T-cell (primary cell): ENCODE measurements around the gene POMGNT1. TPM values are rescaled to one million over a fixed set of nuclear protein-coding genes. Genes with fewer than 3 reads are reported as not detected.
A peak's percentile ranks its signal among the peaks of the same experiment; 100 is the strongest.

Experiments used
- ATAC-seq, 4 experiments: fragments of 200-7000 bp in 3 of 4; fragments of 150-1000 bp in 1 of 4; cut with Tn5 transposase; replicated peaks in 1 of 4; 1 replicate in 3 of 4; 2 replicates in 1 of 4; pipeline ENCODE4 v1.10.0; 2021; ENCODE audit warnings: moderate library complexity in 3 of 4, mild to moderate bottlenecking in 2 of 4, moderate number of reproducible peaks in 1 of 4
- CTCF ChIA-PET, 2 donors: fragments of 300-600 bp; sonication (Branson Sonifier 250); formaldehyde crosslinking; loops; one replicate each; lab custom pipeline; 2022; ENCODE audit warnings: antibody characterized with exemption in 2 of 2; lab: Charles Lee
- POLR2A ChIA-PET, 2 donors: fragments of 300-600 bp; sonication (Branson Sonifier 250); formaldehyde crosslinking; loops; one replicate each; lab custom pipeline; 2022; ENCODE audit warnings: antibody characterized with exemption in 2 of 2; lab: Charles Lee
- DNase-seq, 35 experiments: peaks; one replicate each; pipeline versions ENCODE4 v3.0.0 to v3.0.0-alpha.2; 2013 to 2023
- H3K27ac ChIP-seq: one replicate; pipeline ENCODE4 v1.5.1; 2013; ENCODE audit warnings: low read length
- H3K27me3 ChIP-seq, 2 experiments: replicated peaks in 1 of 2; 1 replicate in 1 of 2; 2 replicates in 1 of 2; pipeline versions ENCODE4 v1.6.1 to v1.7.0; 2013; ENCODE audit warnings: low read length in 1 of 2, mixed read lengths in 1 of 2; ENCODE audit not compliant: control insufficient read depth in 2 of 2, insufficient read depth in 2 of 2; ENCODE audit errors: extremely low read depth in 1 of 2
- H3K36me3 ChIP-seq, 2 donors: 1 replicate in 1 of 2; 2 replicates in 1 of 2; pipeline versions ENCODE4 v1.6.1 to v1.7.0; 2013; ENCODE audit warnings: low read length in 1 of 2; ENCODE audit not compliant: control insufficient read depth in 2 of 2, insufficient read depth in 1 of 2; ENCODE audit errors: extremely low read depth in 1 of 2
- H3K4me1 ChIP-seq, 2 experiments: 1 replicate in 1 of 2; 2 replicates in 1 of 2; pipeline versions ENCODE4 v1.6.1 to v1.7.0; 2013; ENCODE audit warnings: low read length in 2 of 2, mixed read lengths in 1 of 2; ENCODE audit not compliant: insufficient read depth in 2 of 2, control insufficient read depth in 1 of 2; ENCODE audit errors: extremely low read depth in 1 of 2
- H3K4me3 ChIP-seq, 2 donors: 1 replicate in 1 of 2; 2 replicates in 1 of 2; pipeline versions ENCODE4 v1.5.1 to v1.7.0; 2013; ENCODE audit warnings: mild to moderate bottlenecking in 2 of 2, low read length in 1 of 2, moderate library complexity in 1 of 2; ENCODE audit not compliant: control insufficient read depth in 1 of 2; ENCODE audit errors: extremely low read depth in 1 of 2
- H3K9me3 ChIP-seq: 2 replicates; pipeline ENCODE4 v1.7.0; 2013
- H3K27ac Mint-ChIP-seq, 2 donors: one replicate each; pipeline ENCODE4 v1.8.0; 2020 to 2021; ENCODE audit warnings: mild to moderate bottlenecking in 2 of 2, mixed read lengths in 2 of 2
- H3K27me3 Mint-ChIP-seq, 2 donors: one replicate each; pipeline ENCODE4 v1.8.0; 2021 to 2022; ENCODE audit warnings: mixed read lengths in 2 of 2
- H3K36me3 Mint-ChIP-seq: one replicate; pipeline ENCODE4 v1.8.0; 2021; ENCODE audit warnings: mixed read lengths
- H3K4me1 Mint-ChIP-seq, 3 donors: one replicate each; pipeline ENCODE4 v1.8.0; 2020 to 2022; ENCODE audit warnings: mixed read lengths in 3 of 3, mild to moderate bottlenecking in 1 of 3
- H3K4me3 Mint-ChIP-seq, 3 donors: one replicate each; pipeline ENCODE4 v1.8.0; 2020 to 2022; ENCODE audit warnings: mild to moderate bottlenecking in 3 of 3, mixed read lengths in 3 of 3, moderate library complexity in 3 of 3
- H3K9me3 Mint-ChIP-seq, 3 donors: one replicate each; pipeline ENCODE4 v1.8.0; 2020 to 2022; ENCODE audit warnings: mixed read lengths in 3 of 3
- WGBS: methylation state at CpG from one replicate; pipeline ENCODE4 v1.1.5; 2013; ENCODE audit warnings: missing lambda C conversion rate; ENCODE audit not compliant: insufficient coverage; 5-methylcytosine and 5-hydroxymethylcytosine counted together
- total RNA-seq, 35 experiments: library from RNA in 6 of 35; stranded (reverse) in 6 of 35; fragments of 120-200 nt in 1 of 35; gene quantifications; one replicate each; pipeline versions ENCODE4 v1.2.1 to v1.2.4 and lab custom pipeline; 2013 to 2026

Gene POMGNT1
- total RNA-seq, 5 donors from 2014 or later (not counting 1 experiment from before 2014, with no cell fraction given): 38.0 to 49.6 (median 42.2) TPM

DNA sequence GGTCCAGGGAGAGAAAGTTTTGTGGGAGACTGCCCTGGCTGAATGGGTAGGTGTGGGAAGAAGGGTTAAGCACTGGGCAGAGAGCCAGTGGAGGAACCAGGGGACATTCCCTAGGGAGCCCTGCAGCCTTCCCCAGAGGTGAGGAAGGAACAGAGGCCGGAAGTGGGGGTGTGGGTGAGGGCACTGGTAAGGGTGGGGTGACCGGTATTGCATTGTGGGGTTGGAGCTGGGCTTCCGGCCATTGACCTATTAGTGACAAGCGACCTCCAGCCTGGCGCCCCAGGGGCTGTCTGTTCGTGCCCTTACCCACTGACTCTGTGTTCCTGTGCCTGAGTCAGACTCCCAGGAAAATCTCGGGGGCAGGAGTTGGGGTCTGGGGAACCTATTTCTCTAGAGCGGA, 26.9 kb downstream of the POMGNT1 start:
- no peaks in the 10 kb centered on the region for H3K9me3 Mint-ChIP-seq
- peaks cover 3 to 14% of the 10 kb centered on the region in 2 experiments for H3K4me1 ChIP-seq
- WGBS: 80% methylated on average over 7 of the region's 8 CpGs
- H3K4me3 Mint-ChIP-seq: no peak overlapping the region
- ChIA-PET POLR2A (no interaction called here), CTCF (no interaction called here)
- no peak overlapping the region for H3K4me3 ChIP-seq
- H3K27me3 ChIP-seq: peaks cover 0 to 29% of the 10 kb centered on the region in 2 experiments
- H3K4me1 Mint-ChIP-seq: peaks cover 13 to 15% (median 14%) of the 10 kb centered on the region in 3 donors
- no peak overlapping the region for H3K27ac Mint-ChIP-seq
- DNase-seq (no peak), ATAC-seq (no peak)
- no peak overlapping the region for H3K27ac ChIP-seq
- H3K36me3 ChIP-seq: no peaks in the 10 kb centered on the region
- H3K36me3 Mint-ChIP-seq: no peaks in the 10 kb centered on the region
- peaks cover 4 to 8% of the 10 kb centered on the region in 2 donors for H3K27me3 Mint-ChIP-seq
- H3K9me3 ChIP-seq: no peaks in the 10 kb centered on the region

DNA sequence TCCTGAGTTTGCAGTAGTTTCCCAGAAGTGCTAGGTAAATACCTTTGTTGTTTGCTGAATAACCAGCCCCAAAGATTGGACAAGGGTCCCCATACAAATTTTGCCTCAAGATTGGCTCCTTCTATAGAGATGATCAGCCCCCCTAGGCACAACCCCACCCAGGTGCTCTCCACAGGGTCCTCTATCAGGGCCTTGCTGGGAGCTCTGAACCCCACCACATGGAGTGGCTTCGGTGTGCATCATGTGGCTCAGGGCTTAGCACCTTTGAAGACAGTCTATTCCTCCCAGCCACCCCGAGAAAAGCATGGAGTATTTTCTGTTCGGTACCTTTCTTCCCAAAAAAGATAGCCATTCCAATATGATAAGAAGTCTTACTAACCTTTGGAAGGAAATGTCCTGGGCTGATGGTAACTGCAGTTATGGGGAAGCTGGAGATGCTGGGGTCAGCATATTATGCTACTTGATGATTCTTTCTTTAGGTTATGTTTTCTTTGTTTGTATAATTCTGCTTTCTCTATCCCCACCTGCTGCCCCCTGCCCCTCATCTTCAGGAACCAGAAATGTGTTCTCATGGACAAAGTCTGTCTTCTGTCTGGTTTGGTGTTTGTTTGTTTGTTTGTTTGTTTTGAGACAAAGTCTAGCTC, 28.3 kb downstream of the POMGNT1 start:
- no peak overlapping the region for H3K4me3 Mint-ChIP-seq
- Histone ChIP-seq H3K4me3 (no peak overlapping the region), H3K9me3 (no peaks in the 10 kb centered on the region), H3K4me1 (peaks cover 3 to 19% of the 10 kb centered on the region in 2 experiments), H3K36me3 (no peaks in the 10 kb centered on the region), H3K27me3 (peaks cover 0 to 33% of the 10 kb centered on the region in 2 experiments), H3K27ac (no peak overlapping the region)
- ChIA-PET CTCF (interaction anchor here in 1 of 2 donors (0.5 kb wide), 1 partner anchor 116 kb away, joined by 4 read pairs; no protein-coding TSS in a partner anchor), POLR2A (no interaction called here)
- no peaks in the 10 kb centered on the region for H3K9me3 Mint-ChIP-seq
- DNase-seq (no peak), ATAC-seq (no peak)
- H3K27me3 Mint-ChIP-seq: peaks cover 4 to 8% of the 10 kb centered on the region in 2 donors
- no peak overlapping the region for H3K27ac Mint-ChIP-seq
- WGBS: no CpG with 5 or more reads among the region's 3 CpGs
- H3K36me3 Mint-ChIP-seq: no peaks in the 10 kb centered on the region
- H3K4me1 Mint-ChIP-seq: peaks cover 17 to 18% (median 17%) of the 10 kb centered on the region in 3 donors

DNA sequence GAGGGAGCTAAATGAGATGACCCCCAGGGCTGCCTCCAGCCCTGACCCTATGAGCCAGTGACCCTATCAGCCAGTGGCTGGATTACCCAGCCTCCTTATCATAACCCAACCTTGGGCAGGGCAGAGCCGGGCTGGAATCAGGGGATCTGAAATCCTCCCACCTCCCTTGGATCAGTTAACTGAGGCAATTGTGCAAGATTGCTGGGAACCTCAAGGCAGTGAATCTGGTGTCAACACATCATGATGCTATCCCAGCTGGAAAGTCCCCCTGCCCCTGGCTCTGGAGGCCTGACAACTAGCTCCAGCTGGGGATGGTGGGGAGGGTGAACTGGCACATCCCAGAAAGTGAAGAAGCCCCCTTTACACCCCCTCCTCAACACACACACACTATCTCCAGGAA, 29.8 kb downstream of the POMGNT1 start:
- ATAC-seq (no peak), DNase-seq (no peak)
- H3K9me3 Mint-ChIP-seq: no peaks in the 10 kb centered on the region
- H3K27me3 Mint-ChIP-seq: peaks cover 4 to 8% of the 10 kb centered on the region in 2 donors
- Histone ChIP-seq H3K4me3 (no peak overlapping the region), H3K4me1 (peaks cover 3 to 19% of the 10 kb centered on the region in 2 experiments), H3K36me3 (no peaks in the 10 kb centered on the region), H3K9me3 (no peaks in the 10 kb centered on the region), H3K27ac (no peak overlapping the region), H3K27me3 (peaks cover 0 to 33% of the 10 kb centered on the region in 2 experiments)
- no CpG with 5 or more reads among the region's 1 CpG for WGBS
- CTCF ChIA-PET: no interaction called here
- no peaks in the 10 kb centered on the region for H3K36me3 Mint-ChIP-seq
- H3K4me3 Mint-ChIP-seq: peak overlapping the region in 1 of 3 donors; percentile 82
- H3K27ac Mint-ChIP-seq: no peak overlapping the region
- POLR2A ChIA-PET: no interaction called here
- peaks cover 17 to 18% (median 17%) of the 10 kb centered on the region in 3 donors for H3K4me1 Mint-ChIP-seq

DNA sequence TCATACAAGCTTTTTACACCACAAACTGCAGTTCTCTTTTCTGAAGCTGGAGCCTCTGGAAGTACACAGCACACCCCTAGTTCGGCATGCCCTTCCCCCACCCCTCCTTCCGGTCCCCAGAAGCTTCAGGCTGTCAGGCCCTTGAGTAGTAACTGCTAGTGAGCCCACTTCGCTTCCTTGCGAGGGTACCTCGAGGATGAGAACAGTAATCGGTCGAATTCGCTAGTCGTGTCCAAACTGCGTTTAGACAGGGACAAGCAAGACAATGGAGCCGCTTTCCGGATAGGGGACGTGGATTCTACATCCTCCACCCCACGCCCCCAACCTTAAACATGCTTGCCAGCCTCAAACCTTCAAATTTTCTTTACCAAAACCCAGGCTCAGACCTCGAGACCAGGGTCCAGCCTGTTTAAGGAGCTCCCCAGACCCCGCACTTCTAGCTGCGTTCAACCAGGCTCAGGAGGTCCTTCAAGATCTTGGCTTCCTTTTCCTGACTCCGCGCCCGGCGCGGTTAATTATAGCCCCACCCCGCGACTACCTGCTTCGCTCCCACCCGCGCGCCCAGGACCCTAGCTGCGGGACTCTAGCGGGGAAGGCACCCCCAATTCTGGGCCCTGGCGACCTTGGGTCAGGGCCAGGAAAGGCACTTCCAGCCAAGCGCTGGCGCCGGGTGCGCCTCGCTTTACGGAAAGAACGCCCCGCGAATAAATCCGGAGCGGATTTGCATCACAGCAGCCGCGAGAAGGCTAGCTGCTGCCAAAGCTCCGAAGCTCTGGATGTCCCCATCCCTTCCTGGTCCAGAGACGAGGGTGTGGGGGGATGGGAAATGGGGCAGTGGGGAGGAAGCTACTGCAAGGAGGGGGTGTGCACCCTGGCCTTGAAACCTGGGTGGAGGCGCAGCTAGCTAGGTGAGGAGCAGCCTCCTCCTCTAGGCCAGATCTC, 31.4 kb downstream of the POMGNT1 start:
- Histone ChIP-seq H3K27me3 (peaks cover 0 to 27% of the 10 kb centered on the region in 2 experiments), H3K4me3 (peak overlapping the region; percentile 55 to 65), H3K27ac (peak overlapping the region; percentile 77), H3K4me1 (peaks cover 3 to 19% of the 10 kb centered on the region in 2 experiments), H3K9me3 (no peaks in the 10 kb centered on the region), H3K36me3 (no peaks in the 10 kb centered on the region)
- H3K27ac Mint-ChIP-seq: peak overlapping the region; percentile 93 to 97
- no peaks in the 10 kb centered on the region for H3K36me3 Mint-ChIP-seq
- peaks cover 17 to 18% (median 17%) of the 10 kb centered on the region in 3 donors for H3K4me1 Mint-ChIP-seq
- H3K4me3 Mint-ChIP-seq: peak overlapping the region; percentile 82 to 86 (median 84)
- whole genome bisulfite sequencing: 4% methylated on average over 45 of the region's 47 CpGs
- H3K9me3 Mint-ChIP-seq: no peaks in the 10 kb centered on the region
- peak; percentile 75 to 83 (median 80) for ATAC-seq
- ChIA-PET CTCF (interaction anchor here (0.5 to 0.6 kb wide), 4 partner anchors 23 to 86 kb away, joined by 3 to 7 read pairs (median 4); partner anchors contain the start of gene RAD54L (in 1 of the 2)), POLR2A (interaction anchor here in 1 of 2 donors (0.7 kb wide), 1 partner anchor 132 kb away, joined by 3 read pairs; no protein-coding TSS in a partner anchor)
- H3K27me3 Mint-ChIP-seq: peaks cover 0 to 8% of the 10 kb centered on the region in 2 donors
- DNase-seq: peak; percentile 25 to 69 (median 50)

- no peak overlapping the region for H3K27ac ChIP-seq
- no peaks in the 10 kb centered on the region for H3K36me3 Mint-ChIP-seq
- H3K4me3 Mint-ChIP-seq: no peak overlapping the region
- no peaks in the 10 kb centered on the region for H3K27me3 Mint-ChIP-seq
- no peaks in the 10 kb centered on the region for H3K4me1 ChIP-seq
- no peak overlapping the region for H3K27ac Mint-ChIP-seq
- H3K36me3 ChIP-seq: no peaks in the 10 kb centered on the region
- no peaks in the 10 kb centered on the region for H3K9me3 ChIP-seq
- WGBS: no CpG with 5 or more reads among the region's 1 CpG
- ATAC-seq (no peak), DNase-seq (no peak)
- POLR2A ChIA-PET: interaction anchor here in 1 of 2 donors (0.6 kb wide), 1 partner anchor 37 kb away, joined by 3 read pairs; no protein-coding TSS in a partner anchor
- no peaks in the 10 kb centered on the region for H3K4me1 Mint-ChIP-seq
- no peaks in the 10 kb centered on the region for H3K27me3 ChIP-seq
- CTCF ChIA-PET: no interaction called here
- no peak overlapping the region for H3K4me3 ChIP-seq
- no peaks in the 10 kb centered on the region for H3K9me3 Mint-ChIP-seq
Observed at GRCh38 chr1:46160212-46160611, 38.0 kb downstream of the POMGNT1 start.

GRCh38 chr1:46159516-46159915, 38.7 kb downstream of the POMGNT1 start:
- H3K4me3 ChIP-seq: no peak overlapping the region
- no peak overlapping the region for H3K4me3 Mint-ChIP-seq
- H3K4me1 ChIP-seq: no peaks in the 10 kb centered on the region
- ATAC-seq: no peak
- H3K36me3 ChIP-seq: no peaks in the 10 kb centered on the region
- H3K27ac ChIP-seq: no peak overlapping the region
- H3K9me3 Mint-ChIP-seq: no peaks in the 10 kb centered on the region
- CTCF ChIA-PET: no interaction called here
- H3K4me1 Mint-ChIP-seq: no peaks in the 10 kb centered on the region
- H3K27me3 Mint-ChIP-seq: no peaks in the 10 kb centered on the region
- POLR2A ChIA-PET: interaction anchor here in 1 of 2 donors (0.6 kb wide), 1 partner anchor 36 kb away, joined by 3 read pairs; no protein-coding TSS in a partner anchor
- 69% methylated on average over 3 of the region's 3 CpGs for WGBS
- H3K27ac Mint-ChIP-seq: no peak overlapping the region
- H3K36me3 Mint-ChIP-seq: no peaks in the 10 kb centered on the region
- no peak for DNase-seq
- H3K27me3 ChIP-seq: no peaks in the 10 kb centered on the region
- H3K9me3 ChIP-seq: no peaks in the 10 kb centered on the region
